ENCODE measurements around the gene CTIF.

Gene CTIF

GRCh38 chr18:48736321-48737260 lies 197.8 kb downstream of the CTIF start:
- no peak for DNase-seq

- DNase-seq = no peak
These were observed 200.6 kb downstream of the CTIF start for GRCh38 chr18:48739266-48740067.

- no peak for DNase-seq
These were observed 201.2 kb downstream of the CTIF start for GRCh38 chr18:48740068-48740440.

GRCh38 chr18:48740851-48741485 lies 202.1 kb downstream of the CTIF start:
- DNase-seq = no peak

GRCh38 chr18:48741866-48742265 lies 203.0 kb downstream of the CTIF start:
- DNase-seq = no peak

- no peak for DNase-seq
These were observed 203.5 kb downstream of the CTIF start for GRCh38 chr18:48742304-48742703.

- no peak for DNase-seq
These were observed 204.1 kb downstream of the CTIF start for GRCh38 chr18:48742706-48743475.

- no peak for DNase-seq
These were observed 205.1 kb downstream of the CTIF start for GRCh38 chr18:48743886-48744285.

- no peak for DNase-seq
These were observed 206.5 kb downstream of the CTIF start for GRCh38 chr18:48745293-48745692.

- DNase-seq = no peak
These were observed 210.9 kb downstream of the CTIF start for GRCh38 chr18:48749768-48750167.

- DNase-seq = no peak
These were observed 211.8 kb downstream of the CTIF start for GRCh38 chr18:48750485-48751175.

GRCh38 chr18:48751727-48752468 lies 213.1 kb downstream of the CTIF start:
- DNase-seq = no peak

- DNase-seq = no peak
These were observed 213.6 kb downstream of the CTIF start for GRCh38 chr18:48752478-48752877.

- DNase-seq = no peak
These were observed 214.1 kb downstream of the CTIF start for GRCh38 chr18:48752928-48753327.

GRCh38 chr18:48753691-48754090 lies 214.9 kb downstream of the CTIF start:
- DNase-seq = no peak

GRCh38 chr18:48754559-48754958 lies 215.7 kb downstream of the CTIF start:
- DNase-seq = no peak

- no peak for DNase-seq
These were observed 216.2 kb downstream of the CTIF start for GRCh38 chr18:48754993-48755473.

- DNase-seq = no peak
These were observed 217.8 kb downstream of the CTIF start for GRCh38 chr18:48756511-48757226.

GRCh38 chr18:48757367-48757766 lies 218.5 kb downstream of the CTIF start:
- DNase-seq = no peak

GRCh38 chr18:48757906-48758305 lies 219.1 kb downstream of the CTIF start:
- no peak for DNase-seq

All from retina (tissue), 1 donor.